ENCODE results near the gene H2BK1. TPM values are rescaled to one million over a fixed set of nuclear protein-coding genes. Genes with fewer than 3 reads are reported as not detected.

H2BK1 gene
- total RNA-seq, 1 experiment from 2014 or later: 0.69 TPM

DNA sequence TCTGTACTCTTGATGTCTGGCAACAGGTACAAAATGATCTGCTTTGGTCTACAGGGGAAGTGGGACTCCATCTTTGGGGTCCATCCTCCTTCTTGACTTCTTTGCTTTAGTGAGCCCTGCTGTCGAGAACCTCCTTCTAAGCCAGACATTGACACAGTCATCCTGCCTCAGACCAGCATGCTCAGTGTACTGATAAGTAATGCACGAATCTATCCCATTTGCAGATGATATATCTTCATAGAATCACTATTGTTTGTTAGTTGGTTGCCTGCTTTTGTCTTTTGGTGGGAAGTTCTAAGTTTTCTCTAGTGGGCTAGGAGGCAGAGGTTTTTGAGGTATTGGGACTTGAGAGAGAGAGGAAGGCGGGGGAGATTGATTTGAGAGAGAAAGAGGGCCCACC, 8.9 kb downstream of the H2BK1 start (continued):
- TF ChIP-seq, protein P1, sequence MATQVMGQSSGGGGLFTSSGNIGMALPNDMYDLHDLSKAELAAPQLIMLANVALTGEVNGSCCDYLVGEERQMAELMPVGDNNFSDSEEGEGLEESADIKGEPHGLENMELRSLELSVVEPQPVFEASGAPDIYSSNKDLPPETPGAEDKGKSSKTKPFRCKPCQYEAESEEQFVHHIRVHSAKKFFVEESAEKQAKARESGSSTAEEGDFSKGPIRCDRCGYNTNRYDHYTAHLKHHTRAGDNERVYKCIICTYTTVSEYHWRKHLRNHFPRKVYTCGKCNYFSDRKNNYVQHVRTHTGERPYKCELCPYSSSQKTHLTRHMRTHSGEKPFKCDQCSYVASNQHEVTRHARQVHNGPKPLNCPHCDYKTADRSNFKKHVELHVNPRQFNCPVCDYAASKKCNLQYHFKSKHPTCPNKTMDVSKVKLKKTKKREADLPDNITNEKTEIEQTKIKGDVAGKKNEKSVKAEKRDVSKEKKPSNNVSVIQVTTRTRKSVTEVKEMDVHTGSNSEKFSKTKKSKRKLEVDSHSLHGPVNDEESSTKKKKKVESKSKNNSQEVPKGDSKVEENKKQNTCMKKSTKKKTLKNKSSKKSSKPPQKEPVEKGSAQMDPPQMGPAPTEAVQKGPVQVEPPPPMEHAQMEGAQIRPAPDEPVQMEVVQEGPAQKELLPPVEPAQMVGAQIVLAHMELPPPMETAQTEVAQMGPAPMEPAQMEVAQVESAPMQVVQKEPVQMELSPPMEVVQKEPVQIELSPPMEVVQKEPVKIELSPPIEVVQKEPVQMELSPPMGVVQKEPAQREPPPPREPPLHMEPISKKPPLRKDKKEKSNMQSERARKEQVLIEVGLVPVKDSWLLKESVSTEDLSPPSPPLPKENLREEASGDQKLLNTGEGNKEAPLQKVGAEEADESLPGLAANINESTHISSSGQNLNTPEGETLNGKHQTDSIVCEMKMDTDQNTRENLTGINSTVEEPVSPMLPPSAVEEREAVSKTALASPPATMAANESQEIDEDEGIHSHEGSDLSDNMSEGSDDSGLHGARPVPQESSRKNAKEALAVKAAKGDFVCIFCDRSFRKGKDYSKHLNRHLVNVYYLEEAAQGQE (IDR thresholded peaks at IDR 0.05; ENCODE audit: low read depth): no peak
- TF ChIP-seq, protein P2, sequence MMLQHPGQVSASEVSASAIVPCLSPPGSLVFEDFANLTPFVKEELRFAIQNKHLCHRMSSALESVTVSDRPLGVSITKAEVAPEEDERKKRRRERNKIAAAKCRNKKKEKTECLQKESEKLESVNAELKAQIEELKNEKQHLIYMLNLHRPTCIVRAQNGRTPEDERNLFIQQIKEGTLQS (IDR thresholded peaks at IDR 0.05): no peak
- TF ChIP-seq FOSL1 (IDR thresholded peaks at IDR 0.05; ENCODE audit: low read depth) (no peak), CBX3 (IDR thresholded peaks at IDR 0.05; ENCODE audit: low read depth) (no peak), SP1 (IDR thresholded peaks at IDR 0.05; ENCODE audit: low read depth) (no peak), ZFX (IDR thresholded peaks at IDR 0.05) (no peak), SIN3A (IDR thresholded peaks at IDR 0.05; ENCODE audit: low read depth) (no peak), ELF1 (IDR thresholded peaks at IDR 0.05; ENCODE audit: borderline replicate concordance, low read depth) (no peak), EZH2 (IDR thresholded peaks at IDR 0.05) (no peak)

DNA sequence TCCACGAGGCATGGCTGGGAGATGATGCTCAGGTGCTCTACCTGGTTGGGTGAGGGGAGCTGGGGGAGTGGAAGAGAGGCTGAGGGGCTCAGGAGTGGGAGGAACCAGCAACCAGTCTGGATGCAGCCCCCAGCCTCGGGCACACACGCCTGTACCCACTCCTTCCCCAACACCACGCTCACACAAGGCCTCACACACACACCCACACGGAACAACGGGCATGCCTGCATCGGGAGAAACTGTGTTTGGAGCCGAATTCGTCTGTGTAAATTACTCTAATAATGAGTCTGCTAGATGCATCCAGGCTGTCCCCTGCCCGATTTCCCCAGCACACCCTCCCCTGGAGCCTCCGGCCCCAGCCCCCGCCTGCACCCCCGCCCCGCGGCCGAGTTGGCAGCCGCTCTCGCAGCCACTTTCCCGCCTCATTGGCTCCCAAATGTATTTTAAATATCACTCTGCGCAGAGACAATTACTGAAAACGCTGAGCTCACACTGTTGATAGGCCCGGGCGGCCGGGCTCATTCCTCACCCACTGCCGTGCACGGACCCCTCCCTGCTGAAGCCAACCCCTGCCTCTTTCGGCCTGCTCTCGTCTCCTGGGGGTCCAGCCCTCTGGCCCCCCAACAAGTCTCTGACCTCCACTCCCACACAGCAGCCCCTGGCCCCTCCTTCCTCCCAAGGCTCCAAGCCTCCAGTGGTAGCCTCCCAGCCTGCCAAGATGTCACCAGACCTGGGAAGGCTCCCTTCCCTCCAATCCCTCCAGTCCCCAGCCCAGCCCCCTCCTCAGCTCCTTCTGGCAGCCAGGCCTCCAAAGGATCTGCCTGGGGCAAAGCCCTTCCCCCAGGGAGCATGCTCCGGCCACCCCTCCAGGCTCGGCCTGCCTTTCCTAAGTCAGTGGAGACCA, 11.1 kb downstream of the H2BK1 start:
- H3K4me3 ChIP-seq (replicated peaks in 1 of 2; ENCODE audit: low read depth in 1 of 2, low read length in 2 of 2): no peak overlapping the region
- no peak overlapping the region for H3K27ac ChIP-seq (ENCODE audit: low read depth, low read length)
- BruUV-seq (replicated peaks): no TSS peak
- CTCF ChIA-PET: no interaction called here
- TF ChIP-seq, protein P3, sequence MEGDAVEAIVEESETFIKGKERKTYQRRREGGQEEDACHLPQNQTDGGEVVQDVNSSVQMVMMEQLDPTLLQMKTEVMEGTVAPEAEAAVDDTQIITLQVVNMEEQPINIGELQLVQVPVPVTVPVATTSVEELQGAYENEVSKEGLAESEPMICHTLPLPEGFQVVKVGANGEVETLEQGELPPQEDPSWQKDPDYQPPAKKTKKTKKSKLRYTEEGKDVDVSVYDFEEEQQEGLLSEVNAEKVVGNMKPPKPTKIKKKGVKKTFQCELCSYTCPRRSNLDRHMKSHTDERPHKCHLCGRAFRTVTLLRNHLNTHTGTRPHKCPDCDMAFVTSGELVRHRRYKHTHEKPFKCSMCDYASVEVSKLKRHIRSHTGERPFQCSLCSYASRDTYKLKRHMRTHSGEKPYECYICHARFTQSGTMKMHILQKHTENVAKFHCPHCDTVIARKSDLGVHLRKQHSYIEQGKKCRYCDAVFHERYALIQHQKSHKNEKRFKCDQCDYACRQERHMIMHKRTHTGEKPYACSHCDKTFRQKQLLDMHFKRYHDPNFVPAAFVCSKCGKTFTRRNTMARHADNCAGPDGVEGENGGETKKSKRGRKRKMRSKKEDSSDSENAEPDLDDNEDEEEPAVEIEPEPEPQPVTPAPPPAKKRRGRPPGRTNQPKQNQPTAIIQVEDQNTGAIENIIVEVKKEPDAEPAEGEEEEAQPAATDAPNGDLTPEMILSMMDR (IDR thresholded peaks at IDR 0.05 in 2 of 3, conservative IDR thresholded peaks at IDR 0.05 in 1 of 3; ENCODE audit: borderline replicate concordance in 1 of 3, insufficient read depth in 1 of 3, low read depth in 2 of 3, low read length in 2 of 3): no peak
- POLR2A ChIA-PET: no interaction called here
- ATAC-seq: no peak
- no peaks in the 10 kb centered on the region for H3K79me2 ChIP-seq (ENCODE audit: insufficient read depth, low read length)
- no peaks in the 10 kb centered on the region for H3K4me1 ChIP-seq (ENCODE audit: control insufficient read depth in 1 of 2, insufficient read depth in 2 of 2, low read length in 2 of 2)
- no peak overlapping the region for H3K9ac ChIP-seq (ENCODE audit: low read length)
- no peaks in the 10 kb centered on the region for H3K9me2 ChIP-seq (ENCODE audit: insufficient read depth)
- RAD21 ChIA-PET (ENCODE audit: low non-redundant PET in 1 of 2, low total read pairs in 2 of 2, uncharacterized antibody in 2 of 2, unreplicated experiment in 2 of 2): no interaction called here
- H4K20me1 ChIP-seq (ENCODE audit: insufficient read depth): no peaks in the 10 kb centered on the region
- intact Hi-C loops (cut with micrococcal nuclease): no loop called here
- no peaks in the 10 kb centered on the region for H3K9me3 ChIP-seq (ENCODE audit: control insufficient read depth in 1 of 2, insufficient read depth in 1 of 2, low read depth in 1 of 2, low read length in 2 of 2)
- DNase-seq (ENCODE audit: low read depth, low spot score): no peak
- no peak overlapping the region for H2AFZ ChIP-seq (ENCODE audit: low read depth, low read length, poor library complexity, severe bottlenecking)
- peaks cover 23% of the 10 kb centered on the region; the same call in 1 of the 2 replicates for H3K27me3 ChIP-seq (ENCODE audit: insufficient read depth, low read length)
- H3K4me2 ChIP-seq (ENCODE audit: low read length): no peak overlapping the region
- H3K36me3 ChIP-seq (ENCODE audit: control insufficient read depth in 1 of 2, insufficient read depth in 2 of 2, low read length in 2 of 2): no peaks in the 10 kb centered on the region

Data from HCT116 (cell line).